ENCODE results near the gene ERBB2. TPM values are rescaled to one million over a fixed set of nuclear protein-coding genes. Genes with fewer than 3 reads are reported as not detected.

The ERBB2 gene
- total and polyA plus RNA-seq, 2 of the 8 experiments (the other 6 are each of a cell fraction or from before 2014, with no cell fraction given), result 183 to 394 TPM

DNA sequence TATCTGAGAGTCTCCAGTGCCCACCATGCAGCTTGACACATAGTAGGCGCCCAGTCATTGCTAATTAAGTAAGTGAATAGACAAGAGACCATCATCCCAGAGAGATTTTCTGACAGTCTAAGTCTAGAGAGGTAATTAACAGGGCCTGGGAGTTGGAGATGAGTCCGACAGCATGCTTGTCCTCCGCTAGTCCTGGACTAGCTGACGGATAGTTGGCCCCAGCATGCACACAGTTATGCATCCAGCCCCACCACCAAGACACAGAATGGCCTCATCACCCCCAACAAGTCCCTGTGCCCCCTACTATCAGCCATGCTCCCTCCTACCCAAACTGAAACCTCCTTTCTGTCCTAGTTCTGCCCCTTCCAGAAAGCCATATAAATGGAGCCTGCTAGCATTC is 47.9 kb downstream of the ERBB2 start:
- Histone ChIP-seq H3K9ac (replicated peaks in 1 of 4; ENCODE audit: extremely low read depth in 1 of 4, low read depth in 3 of 4, low read length in 3 of 4) (no peak overlapping the region), H2BK12ac (ENCODE audit: low read depth, low read length) (no peak overlapping the region), H3K56ac (replicated peaks; ENCODE audit: insufficient read length, low read depth, low read length) (no peak overlapping the region), H3K79me2 (ENCODE audit: control insufficient read depth in 1 of 2, insufficient read depth in 2 of 2, low read length in 2 of 2) (no peaks in the 10 kb centered on the region), H2BK15ac (ENCODE audit: low read length) (no peak overlapping the region), H4K20me1 (replicated peaks in 1 of 2; ENCODE audit: control insufficient read depth in 1 of 2, insufficient read depth in 2 of 2, low read length in 2 of 2) (no peaks in the 10 kb centered on the region), H2AK5ac (ENCODE audit: low read depth, low read length) (no peak overlapping the region), H3K4me1 (replicated peaks in 1 of 4; ENCODE audit: control insufficient read depth in 3 of 4, insufficient read depth in 4 of 4, low read length in 3 of 4) (peaks cover 0 to 17% (median 11%) of the 10 kb centered on the region in 4 experiments; a peak in 6 of 7 replicates), H3K79me1 (ENCODE audit: low read depth, low read length) (no peaks in the 10 kb centered on the region; the same call in 1 of the 2 replicates), H3K27me3 (replicated peaks in 1 of 4; ENCODE audit: control insufficient read depth in 3 of 4, extremely low read depth in 1 of 4, insufficient read depth in 3 of 4, low read length in 3 of 4) (no peaks in the 10 kb centered on the region), H3K36me3 (ENCODE audit: control insufficient read depth in 2 of 4, insufficient read depth in 4 of 4, low read length in 3 of 4) (peaks cover 4 to 38% (median 28%) of the 10 kb centered on the region in 4 experiments; a peak in 6 of 8 replicates), H3K23me2 (ENCODE audit: low read depth, low read length) (no peaks in the 10 kb centered on the region), H3K14ac (ENCODE audit: insufficient read length) (no peak overlapping the region), H4K5ac (ENCODE audit: insufficient read length, low read depth, low read length) (no peak overlapping the region), H2BK5ac (ENCODE audit: low read depth, low read length) (no peak overlapping the region), H3K27ac (ENCODE audit: low read depth, low read length) (no peak overlapping the region), H2BK120ac (replicated peaks; ENCODE audit: low read depth, low read length) (no peak overlapping the region), H3K4me3 (ENCODE audit: extremely low read depth in 1 of 4, insufficient read depth in 2 of 4, low read depth in 3 of 4, low read length in 4 of 4) (no peak overlapping the region), H3K4ac (replicated peaks; ENCODE audit: insufficient read length, low read depth, low read length) (no peak overlapping the region), H3K9me3 (ENCODE audit: insufficient read depth in 2 of 2, low read depth in 1 of 2, low read length in 1 of 2) (no peaks in the 10 kb centered on the region), H3K4me2 (ENCODE audit: insufficient read depth in 1 of 2, low read depth in 2 of 2, low read length in 2 of 2) (no peak overlapping the region), H2BK20ac (ENCODE audit: low read length) (no peak overlapping the region), H3K18ac (ENCODE audit: extremely low read depth, low read length) (no peak overlapping the region), H4K91ac (replicated peaks; ENCODE audit: insufficient read length, low read length) (no peak overlapping the region), H4K8ac (ENCODE audit: extremely low read depth, insufficient read depth, low read length) (no peak overlapping the region; the same call in 1 of the 2 replicates), H2AFZ (ENCODE audit: low read length) (no peak overlapping the region), H3K23ac (ENCODE audit: insufficient read length) (no peak overlapping the region)
- no peak for TF ChIP-seq NRF1 (IDR thresholded peaks at IDR 0.05; ENCODE audit: low read depth, low read length)
- no peak for TF ChIP-seq RFX5 (IDR thresholded peaks at IDR 0.05; ENCODE audit: borderline replicate concordance, low read depth, low read length)
- TF ChIP-seq SP2 (IDR thresholded peaks at IDR 0.05; ENCODE audit: low read length), result no peak
- no peak for TF ChIP-seq SIX5 (IDR thresholded peaks at IDR 0.05; ENCODE audit: low read depth, low read length)
- no peak for TF ChIP-seq TCF12 (IDR thresholded peaks at IDR 0.05; ENCODE audit: low read depth, low read length)
- no peak for TF ChIP-seq KDM5A (IDR thresholded peaks at IDR 0.05; ENCODE audit: low read length)
- TF ChIP-seq JUND (IDR thresholded peaks at IDR 0.05; ENCODE audit: low read length), result no peak
- no peak for TF ChIP-seq CREB1 (IDR thresholded peaks at IDR 0.05)
- DNase-seq (ENCODE audit: low read depth in 1 of 2, low spot score in 2 of 2), result no peak
- POLR2A ChIA-PET (ENCODE audit: partially characterized antibody), result interaction anchor here (1.1 to 1.7 kb wide), 4 partner anchors 18 to 126 kb away, joined by 3 to 4 read pairs (median 4); no protein-coding TSS in a partner anchor
- CTCF ChIA-PET (ENCODE audit: partially characterized antibody), result interaction anchor here (1.0 to 1.5 kb wide), 2 partner anchors 17 to 126 kb away, joined by 3 to 5 read pairs; partner anchors contain the start of gene MIEN1
- FAIRE-seq, result no peak
- 91% methylated on average over 4 of the region's 4 CpGs; no CpG with 5 or more reads in 1 of the 2 experiments for WGBS, 2 experiments (ENCODE audit: extremely low coverage in 1 of 2, insufficient coverage in 1 of 2, insufficient read length in 1 of 2, insufficient replicate concordance in 2 of 2, low coverage in 1 of 2, low lambda C conversion rate in 2 of 2, missing lambda C conversion rate in 1 of 2)
